Fibroblast of skin of scalp (primary cell): Measurements from ENCODE around the gene TPGS1.

ENCODE experiments used
- DNase-seq: peaks from one replicate; pipeline ENCODE4 v3.0.0-alpha.2; 2013

TPGS1 gene

DNA sequence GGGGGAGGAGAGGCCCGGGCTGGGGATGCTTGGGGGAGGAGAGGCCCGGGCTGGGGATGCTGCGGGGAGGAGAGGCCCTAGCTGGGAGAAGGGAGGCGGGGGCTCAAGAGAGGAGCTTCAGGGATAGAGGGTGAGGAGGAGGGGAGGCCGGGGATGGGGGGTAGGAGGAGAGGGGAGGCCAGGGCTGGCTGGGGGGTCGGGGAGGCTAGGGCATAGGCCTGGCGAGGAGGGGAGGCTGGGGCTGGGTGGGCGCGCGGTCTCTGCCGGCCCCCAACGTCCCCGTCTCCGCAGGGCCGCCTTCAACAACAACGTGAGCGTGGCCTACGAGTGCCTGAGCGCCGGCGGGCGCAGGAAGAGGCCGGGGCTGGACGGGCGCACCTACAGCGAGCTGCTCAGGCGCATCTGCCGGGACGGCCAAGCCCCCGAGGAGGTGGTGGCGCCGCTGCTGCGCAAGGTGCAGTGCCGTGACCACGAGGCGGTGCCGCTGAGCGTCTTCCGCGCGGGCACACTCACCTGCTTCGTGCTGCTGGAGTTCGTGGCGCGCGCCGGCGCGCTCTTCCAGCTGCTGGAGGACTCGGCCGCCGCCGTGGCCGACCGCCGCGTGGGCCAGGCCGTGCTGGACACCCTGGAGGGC lies 11.4 kb downstream of the TPGS1 start:
- no peak for DNase-seq

DNA sequence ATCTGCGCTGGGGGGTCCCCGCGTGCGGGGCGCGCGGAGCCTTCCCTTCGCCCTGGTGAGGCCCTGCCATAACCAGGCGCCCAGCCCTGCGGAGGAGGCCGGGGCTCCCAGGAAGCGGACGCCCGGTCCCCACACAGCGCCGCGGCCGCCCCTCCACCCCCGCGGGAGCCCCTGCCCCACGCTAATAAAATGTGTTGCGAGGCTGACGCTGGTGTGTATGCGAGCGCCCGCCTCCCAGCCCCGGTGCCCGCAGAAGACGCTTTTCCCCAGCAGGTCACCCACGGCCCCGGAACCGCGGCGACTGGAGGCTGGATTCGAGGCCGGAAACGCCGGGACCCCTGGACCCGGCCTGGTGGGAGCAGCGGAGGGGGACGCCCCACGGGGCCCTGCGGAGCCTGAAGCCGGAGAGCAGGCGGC lies 12.2 kb downstream of the TPGS1 start:
- DNase-seq, result no peak

DNA sequence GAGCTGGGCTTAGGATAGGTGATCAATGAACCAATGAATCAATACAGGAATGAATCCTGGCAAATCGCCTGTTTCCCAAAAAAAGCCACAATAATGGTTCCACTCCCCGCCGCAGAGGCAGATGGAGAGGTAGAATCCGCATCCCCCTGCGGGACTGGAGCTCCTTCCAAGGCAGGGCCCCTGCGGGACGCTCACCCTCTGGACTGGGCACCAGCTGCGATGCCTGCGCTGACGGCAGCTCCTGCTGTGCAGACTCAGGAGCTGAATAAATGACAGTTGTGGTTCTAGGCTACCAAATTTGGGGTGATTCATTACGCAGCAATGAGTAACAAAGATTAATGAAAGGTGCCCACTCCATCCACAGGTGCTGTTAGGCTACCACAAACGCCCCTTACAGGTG lies 15.4 kb downstream of the TPGS1 start:
- no peak for DNase-seq

DNA sequence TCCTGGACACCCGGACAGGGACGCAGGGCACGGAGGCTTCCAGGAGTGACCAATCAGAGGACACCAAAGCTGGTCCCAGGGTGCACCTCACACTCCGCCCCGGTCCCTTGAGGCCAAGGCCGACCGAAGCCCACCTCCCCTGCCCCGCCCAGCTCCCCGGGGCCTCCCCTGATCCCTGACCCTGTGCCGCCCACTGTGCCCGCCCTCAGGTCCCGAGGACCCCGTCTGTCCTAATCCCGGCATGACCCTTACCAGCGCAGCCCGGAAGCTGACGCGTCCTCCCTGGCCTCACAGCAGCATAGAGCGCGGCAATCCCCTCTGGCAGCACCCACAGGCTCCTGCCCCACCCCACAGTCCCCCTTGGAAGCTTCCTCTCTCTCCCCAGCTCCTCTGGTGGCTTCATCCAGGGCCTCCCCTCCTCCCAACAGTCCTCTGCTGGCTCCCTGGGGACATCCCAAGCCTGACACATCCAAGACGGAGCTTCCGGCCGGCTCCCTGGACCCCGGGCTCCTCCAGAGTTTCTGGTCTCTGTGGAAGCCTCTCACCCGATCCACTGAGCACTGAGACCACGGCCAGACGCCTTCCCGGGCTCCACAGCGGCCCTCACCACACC lies 16.9 kb downstream of the TPGS1 start:
- DNase-seq, result peak; percentile 69

DNA sequence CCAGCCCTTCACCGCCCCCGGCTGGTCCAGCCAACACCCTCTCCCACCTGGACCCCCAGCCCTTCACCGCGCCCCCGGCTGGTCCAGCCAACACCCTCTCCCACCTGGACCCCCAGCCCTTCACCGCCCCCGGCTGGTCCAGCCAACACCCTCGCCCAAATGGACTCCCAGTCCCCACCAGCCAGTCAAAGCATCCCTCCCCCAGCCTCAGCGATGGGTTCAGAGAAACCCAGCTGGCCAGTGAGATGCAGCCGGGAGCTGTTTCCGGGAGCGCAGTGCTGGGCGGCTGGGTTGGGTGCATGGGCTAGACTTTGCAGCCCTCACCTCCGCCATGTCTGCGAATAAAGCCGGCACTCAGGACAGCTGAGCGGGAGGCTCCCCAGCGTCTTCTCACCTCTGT lies 17.7 kb downstream of the TPGS1 start:
- DNase-seq, result no peak

DNA sequence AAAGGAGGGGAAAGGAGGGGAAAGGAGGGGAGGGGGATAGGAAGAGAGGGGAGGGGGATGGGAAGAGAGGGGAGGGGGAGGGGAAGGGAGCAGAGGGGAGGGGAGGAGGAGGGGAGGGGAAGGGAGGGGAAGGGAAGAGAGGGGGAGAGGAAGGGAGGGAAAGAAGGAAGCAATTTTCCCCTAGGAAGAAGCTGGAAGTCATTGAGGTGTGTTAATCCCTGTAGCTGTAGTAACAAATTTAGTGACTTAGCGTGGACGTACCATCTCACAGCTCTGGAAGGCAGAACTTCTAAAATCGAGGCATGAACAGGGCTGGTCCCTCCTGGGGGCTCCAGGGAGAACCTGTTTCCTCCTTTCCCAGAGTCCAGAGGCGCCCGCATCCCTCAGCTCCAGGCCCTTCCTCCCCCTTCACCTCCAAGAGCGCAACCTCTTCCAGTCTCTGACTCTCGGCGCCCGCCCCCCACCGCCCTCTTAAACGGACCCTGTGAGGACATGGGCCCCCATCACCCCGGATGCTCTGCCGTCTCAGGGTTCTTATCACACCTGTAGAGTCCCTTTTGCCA lies 18.6 kb downstream of the TPGS1 start:
- DNase-seq, result no peak

DNA sequence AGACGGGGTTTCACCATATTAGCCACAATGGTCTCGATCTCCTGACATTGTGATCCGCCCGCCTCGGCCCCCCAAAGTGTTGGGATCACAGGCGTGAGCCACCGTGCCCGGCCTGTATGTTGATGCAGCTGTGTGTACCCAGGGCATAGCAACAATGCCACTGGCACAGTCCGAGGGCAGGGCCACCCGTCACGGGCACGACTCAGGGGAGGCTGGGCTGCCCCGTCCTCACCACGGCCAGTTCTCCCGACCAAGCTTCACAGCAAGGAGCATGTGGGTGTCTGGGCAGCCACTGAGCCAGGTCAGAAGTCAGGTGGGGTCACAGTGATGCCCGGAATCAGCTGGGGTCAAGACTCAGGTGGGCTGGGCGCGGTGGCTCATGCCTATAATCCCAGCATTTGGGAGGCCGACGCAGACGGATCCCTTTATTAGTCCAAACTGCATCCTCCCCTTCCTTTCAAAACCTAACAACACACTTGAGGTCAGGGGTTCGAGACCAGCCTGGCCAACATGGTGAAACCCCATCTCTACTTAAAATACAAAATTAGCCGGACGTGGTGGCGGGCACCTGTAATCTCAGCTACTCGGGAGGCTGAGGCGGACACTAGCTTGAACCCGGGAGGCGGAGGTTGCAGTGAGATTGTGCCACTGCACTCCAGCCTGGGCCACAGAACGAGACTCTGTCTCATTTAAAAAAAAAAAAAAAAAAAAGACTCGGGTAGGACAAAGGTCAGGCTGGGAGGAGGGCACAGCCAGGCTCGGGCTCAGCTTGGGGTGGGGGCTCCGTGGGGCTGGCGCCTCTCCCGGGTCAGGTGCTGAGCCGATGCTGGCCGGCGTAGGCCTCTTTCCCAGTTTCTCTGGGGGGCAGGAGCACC lies 23.1 kb downstream of the TPGS1 start:
- DNase-seq, result no peak

DNA sequence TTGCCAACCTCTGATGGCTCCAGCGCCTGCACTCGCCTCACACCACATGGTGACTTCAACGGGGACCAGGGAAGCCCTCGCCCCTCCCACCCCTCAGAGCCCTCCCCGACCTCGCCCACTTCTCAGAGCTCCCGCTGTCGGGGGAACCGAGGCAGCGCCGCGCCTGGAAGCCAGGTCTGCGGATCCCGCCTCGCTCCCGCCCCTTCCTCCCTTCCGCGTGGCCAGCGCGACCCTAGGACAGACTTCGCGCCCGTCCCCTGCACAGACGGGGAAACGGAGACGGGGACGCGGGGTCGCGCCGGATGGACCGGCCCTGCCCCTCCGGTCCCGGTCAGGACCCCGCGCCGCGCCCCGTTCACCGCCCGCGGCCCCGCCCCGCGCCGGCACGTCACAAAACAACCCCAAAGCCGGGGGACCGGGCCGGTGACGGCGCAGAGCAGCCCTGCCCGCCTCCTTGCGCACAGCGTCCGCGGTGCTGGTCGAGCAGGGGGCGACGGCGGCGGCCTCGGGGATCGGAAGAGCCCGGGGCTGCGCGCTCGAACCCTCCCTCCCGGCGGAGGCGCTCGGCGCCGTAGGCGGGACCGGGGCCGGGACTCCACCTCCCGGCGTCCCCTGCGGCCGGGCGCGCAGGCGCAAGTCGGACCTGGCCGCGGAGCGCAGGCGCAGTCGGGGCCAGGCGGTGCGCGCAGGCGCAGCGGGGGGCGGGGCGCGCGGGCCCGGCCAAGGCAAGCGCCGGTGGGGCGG lies 23.9 kb downstream of the TPGS1 start:
- peak; percentile 88 for DNase-seq

DNA sequence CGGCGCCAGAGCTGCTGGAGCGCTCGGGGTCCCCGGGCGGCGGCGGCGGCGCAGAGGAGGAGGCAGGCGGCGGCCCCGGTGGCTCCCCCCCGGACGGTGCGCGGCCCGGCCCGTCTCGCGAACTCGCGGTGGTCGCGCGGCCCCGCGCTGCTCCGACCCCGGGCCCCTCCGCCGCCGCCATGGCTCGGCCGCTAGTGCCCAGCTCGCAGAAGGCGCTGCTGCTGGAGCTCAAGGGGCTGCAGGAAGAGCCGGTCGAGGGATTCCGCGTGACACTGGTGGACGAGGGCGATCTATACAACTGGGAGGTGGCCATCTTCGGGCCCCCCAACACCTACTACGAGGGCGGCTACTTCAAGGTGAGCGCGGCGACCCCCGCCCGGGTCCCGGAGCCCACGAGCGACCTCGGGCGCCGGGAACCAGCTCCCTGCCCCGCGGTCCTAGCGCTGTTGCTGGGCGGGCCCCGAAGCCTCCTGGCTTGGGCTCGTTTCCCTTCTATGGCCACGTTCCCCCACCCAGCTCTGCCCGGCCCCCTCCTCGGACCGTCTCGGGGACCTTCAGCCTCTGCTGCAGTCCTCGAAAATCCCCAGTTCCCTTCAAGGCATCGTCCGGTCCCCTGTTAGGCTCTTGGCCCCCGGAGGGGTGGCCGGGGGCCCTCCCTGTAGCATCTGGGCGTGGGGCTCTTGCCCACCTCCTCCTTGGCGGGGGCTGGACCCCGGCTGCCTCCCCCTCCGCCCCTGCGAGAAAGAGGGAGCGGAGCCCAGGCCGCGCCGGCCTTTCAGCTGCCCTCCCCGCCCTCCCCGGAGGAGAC lies 24.7 kb downstream of the TPGS1 start, which contains the start of gene CDC34:
Gene CDC34, plus strand, starts transcription at position 8 of the 808 bp plus-strand sequence. Its CDS starts 172 bp downstream, at position 180.
- DNase-seq, result no peak

DNA sequence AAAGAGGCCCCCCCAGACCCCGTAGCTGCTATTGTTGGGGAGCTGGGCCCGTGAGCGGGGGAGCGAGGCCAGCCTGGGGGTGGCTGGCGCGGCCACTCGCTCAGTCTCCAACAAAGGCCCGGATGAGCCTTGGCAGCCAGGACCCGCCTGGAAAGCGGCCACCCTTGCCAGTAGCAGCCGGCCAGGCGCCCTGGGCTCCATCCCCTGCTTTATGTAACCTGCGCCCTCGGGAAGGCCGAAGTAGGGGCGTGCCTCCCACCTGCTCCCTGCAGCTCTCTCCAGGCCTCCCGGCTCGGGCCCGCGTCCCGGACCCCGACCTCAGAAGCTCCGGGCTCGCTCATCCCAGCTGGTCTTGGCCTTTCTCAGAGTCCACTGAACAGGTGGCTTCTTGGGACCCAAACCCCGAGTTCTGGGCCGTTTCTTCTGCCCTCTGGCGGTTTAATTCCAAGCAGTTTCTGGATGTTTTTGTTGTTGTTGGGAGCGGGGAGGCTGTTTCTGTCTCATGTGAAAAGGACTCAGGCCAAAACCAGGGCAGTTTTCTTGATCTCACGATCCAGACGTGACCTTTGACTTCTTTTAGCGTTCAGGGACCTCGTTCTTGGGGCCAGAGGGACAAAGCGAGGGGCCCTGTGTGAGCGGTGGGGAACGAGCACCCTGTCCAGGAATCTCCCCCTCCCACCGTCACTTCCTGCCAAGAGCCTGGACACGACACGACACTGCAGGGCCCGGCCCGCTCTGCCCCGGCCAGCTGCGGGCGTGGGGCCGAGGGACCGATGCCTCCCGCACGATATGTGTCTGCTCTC lies 25.5 kb downstream of the TPGS1 start:
- peak; percentile 60 for DNase-seq

DNA sequence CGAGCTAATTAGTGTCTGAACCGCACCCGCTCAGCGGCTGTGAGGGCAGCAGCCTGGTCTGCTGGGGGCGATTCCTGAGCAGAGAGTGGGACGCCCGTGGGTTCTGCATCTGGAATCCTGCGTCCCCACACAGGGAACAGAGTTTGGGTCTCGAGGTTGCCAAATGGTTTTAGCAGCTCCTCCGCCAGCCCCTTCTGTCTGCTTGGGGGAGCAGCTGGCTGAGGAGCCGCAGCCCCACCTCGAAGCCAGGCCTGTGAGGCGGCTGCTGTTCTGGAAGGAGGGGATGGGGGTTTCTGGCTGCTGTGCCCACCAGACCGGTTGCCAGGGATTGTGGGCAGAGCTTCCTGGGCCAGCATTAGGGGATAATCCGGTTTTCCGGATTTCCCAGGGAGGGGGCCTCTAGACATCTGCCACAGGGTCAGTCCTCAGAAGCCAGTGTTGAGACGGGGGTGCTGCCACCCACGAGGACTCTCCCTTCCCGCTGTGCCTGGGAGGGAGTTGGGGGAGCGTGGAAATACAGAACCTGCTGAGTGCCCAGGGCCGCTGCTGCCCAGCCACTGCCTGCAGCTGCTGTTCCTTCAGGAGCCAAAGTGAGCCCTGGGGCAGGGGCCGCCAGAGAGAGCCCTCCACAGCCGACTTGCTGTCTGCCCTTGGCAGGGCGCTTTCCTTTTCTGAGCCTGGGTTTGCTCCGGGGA lies 26.2 kb downstream of the TPGS1 start:
- no peak for DNase-seq

DNA sequence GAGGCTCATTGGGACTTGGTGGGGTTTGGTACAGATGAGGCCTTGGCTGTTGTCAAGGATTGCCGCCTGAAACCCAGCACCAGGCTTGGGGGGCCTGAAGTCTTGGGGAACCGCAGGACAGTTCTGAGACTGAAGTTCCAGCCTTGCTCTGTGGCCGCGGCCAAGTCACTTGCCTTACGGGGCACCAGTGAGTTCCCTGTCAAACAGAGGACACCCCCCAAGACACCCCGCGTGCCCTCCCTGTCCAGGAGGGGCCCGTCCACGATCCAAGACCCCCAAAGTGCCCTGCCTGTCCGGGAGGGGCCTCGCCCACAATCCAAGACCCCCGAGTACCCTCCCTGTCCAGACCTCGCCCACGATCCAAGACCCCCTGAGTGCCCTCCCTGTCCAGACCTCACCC lies 26.8 kb downstream of the TPGS1 start:
- DNase-seq, result no peak

DNA sequence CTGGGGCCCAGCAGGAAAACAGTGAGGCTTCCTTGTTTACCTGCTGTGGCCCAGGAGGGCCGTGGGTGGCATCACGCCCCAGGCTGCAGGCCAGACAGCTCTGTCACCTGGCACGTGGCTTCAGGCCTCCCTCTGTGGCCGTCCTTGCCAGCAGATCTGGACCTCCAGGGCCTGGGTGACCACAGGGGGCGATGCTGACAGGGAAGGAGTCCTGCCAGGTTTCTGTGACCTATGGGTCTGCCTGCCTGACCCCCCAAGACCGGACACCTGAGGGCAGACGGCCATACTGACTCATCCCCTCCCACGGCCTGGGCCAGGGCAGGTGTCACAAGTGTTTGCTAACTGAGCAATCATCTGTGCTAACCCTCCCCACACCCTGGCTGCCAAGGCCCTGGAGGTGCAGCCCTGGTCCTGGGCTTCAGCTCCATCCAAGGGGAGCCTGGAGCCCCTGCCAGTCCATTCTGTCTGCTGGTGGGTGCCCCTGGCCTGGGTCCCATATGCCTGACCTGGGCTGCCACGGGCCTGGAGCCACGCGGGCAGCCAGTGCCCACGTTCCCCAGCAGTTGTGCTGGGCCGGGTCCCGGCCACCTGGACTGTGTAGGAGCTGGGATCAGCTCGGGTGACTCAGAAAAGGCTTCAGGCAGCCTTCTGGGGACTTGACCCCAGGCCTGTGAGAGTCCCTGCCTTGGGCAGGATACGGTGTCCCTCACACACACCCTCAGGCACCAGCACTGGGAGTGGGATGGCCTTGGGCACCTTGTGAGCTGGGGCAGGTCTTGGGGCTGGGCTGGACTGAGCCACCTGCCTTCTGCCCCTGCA lies 27.9 kb downstream of the TPGS1 start:
- no peak for DNase-seq

DNA sequence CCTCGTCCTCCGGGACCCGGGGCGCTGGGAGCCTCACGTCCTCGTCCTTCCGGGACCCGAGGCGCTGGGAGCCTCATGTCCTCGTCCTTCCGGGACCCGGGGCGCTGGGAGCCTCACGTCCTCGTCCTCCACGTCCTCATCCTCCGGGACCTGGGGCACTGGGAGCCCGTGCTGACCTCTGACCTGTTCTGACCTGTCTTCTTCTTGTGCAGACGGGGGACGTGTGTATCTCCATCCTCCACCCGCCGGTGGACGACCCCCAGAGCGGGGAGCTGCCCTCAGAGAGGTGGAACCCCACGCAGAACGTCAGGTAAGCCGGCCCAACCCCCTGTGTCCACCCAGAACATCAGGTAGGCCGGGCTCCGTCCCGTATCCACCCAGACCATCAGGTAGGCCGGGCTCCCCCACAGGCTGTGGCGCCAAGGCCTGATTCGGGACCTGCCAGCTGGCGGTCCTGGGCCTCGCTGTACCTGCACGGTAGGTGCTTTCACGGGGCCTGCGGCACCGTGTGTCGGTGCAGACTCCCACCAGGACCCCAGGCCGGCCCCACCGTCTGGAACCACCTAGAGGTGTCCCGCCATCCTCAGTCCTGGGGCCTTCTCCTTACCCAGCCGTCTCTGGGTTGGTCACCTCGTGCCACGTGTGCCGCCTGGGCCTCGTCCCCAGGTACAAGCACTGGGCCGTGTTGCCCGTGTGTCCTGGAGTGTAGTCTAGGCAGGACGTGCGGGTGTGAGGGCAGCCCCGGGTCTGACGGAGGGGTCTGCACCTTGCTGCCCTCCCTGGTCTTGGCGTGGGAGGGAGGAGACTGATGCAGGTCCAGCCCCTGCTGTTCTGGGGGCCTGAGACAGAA lies 29.0 kb downstream of the TPGS1 start:
- no peak for DNase-seq

DNA sequence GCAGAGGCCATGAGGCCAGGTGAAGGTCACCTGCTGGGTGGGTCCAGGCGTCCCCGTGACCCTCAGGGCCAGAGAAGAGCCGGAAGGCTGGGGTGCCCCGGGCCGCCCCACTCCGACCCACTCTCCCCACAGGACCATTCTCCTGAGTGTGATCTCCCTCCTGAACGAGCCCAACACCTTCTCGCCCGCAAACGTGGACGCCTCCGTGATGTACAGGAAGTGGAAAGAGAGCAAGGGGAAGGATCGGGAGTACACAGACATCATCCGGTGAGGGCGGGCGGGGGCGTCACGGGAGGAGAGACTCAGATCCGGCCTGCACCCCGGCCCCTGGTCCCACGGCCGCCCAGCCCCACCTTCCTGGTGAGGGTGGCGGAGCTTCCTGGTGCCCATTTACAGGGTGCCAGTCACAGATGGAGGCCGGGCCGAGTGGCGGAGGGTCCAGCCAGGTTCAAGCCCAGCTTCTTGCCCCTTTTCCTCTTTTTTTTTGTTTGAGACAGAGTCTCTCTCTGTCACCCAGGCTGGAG lies 29.6 kb downstream of the TPGS1 start:
- no peak for DNase-seq

DNA sequence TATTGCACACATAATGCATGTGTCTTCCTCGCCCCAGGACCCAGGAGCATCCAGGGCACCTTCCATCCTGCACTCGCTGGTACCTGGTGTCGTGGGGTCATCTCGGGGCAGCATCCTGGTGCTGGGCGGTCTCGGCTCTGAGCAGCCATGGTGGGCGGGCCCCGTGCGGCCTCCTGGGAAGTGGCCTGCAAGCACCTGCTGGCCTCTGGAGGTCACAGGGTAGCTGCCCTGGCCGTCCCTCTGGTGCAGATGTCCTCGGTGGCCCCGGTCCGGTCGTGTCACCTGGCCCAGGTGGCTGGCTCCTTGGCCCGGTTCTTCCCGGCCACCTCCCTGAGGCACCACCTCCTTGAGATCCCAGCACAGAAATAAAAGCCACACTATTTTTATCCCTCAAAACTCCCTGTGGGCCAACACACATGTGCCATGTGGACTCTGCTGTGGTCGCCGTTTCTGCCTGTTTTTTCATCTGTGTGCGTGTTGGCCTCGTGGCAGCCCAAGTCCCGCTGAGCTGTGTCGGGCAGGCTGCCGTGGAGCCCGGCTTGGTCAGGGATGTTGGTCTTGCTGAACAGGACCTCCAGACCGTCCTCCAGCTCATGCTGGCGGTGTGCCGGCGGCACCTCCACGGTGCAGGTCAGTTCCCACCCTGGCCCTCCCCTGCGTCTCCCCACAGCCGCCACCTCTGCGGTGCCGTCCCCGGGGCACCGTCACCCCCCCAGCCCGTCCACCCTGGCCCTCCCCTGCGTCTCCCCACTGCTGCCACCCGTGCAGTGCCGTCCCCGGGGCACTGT lies 31.5 kb downstream of the TPGS1 start:
- no peak for DNase-seq

DNA sequence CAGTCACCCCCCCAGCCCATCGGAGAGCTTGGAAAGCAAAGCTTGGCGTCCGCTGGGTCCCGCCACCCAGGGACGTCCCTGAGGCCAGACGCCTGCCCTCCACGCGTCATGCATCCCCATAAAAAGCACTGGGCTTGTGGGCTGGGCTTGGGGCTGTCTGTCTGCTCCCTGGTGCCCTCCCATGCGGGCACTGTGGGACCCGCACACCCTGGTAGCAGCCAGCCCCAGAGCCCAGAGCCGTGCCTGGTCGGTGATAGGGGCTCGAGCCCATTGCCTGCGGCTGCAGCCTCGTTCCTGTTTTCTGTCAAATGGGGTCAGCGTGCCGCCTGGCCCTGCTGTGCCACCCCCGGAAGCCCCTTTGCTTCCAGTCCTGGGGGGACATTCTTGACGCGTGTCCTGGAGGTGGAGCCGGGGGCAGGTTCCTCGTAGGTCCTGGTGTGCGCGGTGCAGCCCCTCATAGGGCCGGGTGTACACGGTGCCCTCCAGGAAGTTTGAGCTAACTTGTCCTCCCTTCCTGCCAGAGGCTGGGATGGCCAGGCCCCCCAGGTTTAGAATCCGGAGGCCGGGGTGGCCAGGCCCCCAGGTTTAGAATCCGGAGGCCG lies 32.2 kb downstream of the TPGS1 start:
- DNase-seq, result no peak
